NCI-H2227 (cell line): Measurements from ENCODE around the gene MAS1.
A peak's percentile ranks its signal among the peaks of the same experiment; 100 is the strongest.
"Not testable (repeated sequence)": the region's sequence is repeated elsewhere in the genome, so short reads cannot be mapped to it uniquely, and the experiment has no call there.

Experiments
- DNase-seq: peaks from one replicate; lab custom pipeline; 2025; ENCODE audit not compliant: unreplicated experiment; lab: John Stamatoyannopoulos, UW

MAS1 gene

DNA sequence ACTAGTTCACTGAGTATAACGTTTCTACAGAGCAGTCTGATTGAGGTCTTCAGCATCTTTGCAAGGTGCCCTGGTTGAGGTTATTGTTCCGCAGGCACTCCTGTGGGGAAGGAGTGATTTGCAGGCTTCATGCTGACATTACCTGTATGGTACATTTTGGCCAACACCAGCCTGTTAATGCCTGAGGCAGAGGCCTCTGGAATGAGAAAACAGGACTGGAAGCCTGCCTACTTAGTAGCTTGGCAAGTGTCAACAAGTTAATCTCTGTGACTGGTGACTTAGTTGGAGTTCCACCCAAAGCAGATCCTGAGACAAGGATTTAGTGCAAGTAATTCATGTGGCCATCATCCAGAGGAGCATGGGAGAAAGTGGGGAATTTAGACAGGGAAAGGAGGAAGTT lies 24.6 kb downstream of the MAS1 start:
- no peak for DNase-seq

DNA sequence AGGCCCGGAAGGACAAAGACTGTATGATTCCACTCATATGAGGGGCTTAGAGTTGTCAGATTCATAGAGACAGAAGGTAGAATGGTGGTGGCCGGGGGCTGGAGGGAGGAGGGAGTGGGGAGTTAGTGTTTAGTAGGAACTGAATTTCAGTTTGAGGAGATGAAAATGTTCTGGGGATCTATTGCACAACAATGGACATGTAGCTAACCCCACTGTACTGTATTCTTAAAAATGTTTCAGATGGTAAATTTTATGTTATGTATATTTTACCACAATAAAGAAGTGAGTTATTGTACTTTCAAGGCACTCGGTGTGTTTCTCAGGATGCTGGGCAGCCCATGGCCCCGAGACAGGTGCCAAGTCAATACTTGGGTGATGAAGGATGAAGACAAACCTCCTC lies 25.4 kb downstream of the MAS1 start:
- DNase-seq, result no peak

DNA sequence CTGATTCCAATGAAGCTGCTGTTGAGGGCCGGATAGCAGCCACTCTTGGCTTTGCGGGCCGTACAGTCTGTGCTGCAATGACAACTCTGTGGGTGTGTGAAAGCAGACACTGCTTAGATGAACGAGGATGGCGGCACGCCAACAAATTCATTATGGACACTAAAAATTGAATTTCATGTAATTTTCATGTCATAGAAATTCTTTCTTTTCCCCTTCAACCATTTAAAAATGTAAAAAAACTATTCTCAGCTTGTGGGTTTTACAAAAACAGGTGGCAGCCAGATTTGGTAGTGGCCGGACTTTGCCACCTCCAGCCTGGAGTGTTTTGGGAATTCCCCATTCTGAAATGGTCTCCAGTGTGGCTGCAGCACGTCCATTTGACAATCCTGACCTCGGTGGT lies 26.0 kb downstream of the MAS1 start:
- no peak for DNase-seq

DNA sequence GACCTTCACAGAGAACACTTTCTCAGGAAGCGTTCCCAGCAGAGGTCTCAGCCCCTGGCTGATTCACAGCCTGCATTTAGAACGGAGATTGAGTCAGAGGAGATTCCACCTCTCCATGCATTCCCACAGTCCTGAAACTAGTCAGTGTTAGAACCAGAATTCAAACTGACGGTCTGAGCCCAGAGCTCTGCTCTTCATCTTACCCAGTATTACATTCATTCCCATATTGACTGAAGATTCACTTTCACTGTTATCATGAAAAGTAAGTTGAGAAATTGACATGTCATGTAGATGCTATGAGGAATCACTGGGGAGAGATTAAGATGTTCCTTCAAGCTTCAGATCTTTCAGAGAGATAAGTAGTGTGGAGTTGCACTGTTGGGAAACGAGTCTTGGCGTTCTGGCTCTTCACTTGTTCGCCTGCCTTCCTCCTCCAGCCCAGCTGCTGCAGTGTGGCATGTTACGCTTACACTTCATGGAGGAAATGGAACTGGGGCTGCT lies 28.3 kb downstream of the MAS1 start:
- DNase-seq, result no peak

DNA sequence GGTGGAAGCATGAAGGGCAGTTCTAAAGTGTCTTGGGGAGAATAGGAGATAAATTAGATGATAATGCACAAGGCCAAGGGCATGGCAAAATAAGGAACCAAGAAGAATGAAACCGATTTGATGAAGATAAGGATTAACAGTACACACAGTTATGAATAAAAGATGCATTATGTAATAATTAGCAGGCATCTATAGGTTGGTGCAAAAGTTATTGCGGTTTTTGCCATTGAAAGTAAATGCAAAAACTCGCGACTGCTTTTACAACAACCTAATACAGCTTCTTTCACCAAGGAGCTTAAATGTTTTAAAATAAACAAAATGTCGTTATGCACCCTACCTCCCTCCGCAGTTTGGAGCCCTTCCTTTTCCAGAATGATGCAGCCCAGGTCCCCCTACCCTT lies 29.0 kb downstream of the MAS1 start:
- DNase-seq, result no peak

DNA sequence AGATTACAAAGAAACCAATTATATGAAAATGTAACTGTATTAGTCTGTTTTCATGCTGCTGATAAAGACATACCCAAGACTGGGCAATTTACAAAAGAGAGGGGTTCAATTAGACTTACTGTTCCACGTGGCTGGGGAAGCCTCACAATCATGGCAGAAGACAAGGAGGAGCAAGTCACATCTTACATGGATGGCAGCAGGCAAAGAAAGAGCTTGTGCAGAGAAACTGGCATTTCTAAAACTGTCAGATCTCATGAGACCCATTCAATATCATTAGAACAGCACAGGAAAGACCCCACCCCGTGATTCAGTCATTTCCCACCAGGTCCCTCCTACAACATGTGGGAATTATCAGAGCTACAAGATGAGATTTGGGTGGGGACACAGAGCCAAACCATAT lies 33.4 kb downstream of the MAS1 start:
- not testable (repeated sequence) for DNase-seq

DNA sequence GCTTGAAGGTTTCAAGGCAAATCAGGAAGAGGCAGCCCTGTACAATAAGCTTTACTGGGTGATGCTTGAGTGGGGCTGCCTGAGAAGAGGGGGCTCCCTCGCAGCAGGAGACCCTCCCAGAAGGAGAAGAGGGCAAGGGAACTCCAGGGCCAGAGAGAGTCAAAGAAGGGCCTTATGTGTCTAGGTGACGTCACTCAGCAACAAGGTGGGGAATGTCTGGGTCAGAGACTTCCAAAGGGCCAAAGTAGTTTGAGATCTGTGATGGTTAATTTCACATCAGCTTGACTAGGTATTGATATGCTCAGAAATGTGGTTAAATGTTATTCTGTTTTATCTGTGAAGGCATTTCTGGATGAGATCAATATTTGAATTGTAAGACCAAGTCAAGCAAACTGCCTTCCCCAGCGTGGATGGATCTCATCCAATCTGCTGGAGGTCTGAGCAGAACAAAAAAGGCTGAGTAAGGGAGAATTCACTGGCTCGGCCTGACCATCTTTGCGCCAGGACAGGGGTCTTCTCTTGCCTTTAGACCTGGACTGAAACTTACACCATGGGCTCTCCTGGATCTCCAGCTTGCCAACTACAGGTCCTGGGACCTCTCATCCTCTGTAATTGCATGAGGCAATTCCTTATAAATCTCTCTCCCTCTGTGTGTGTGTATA lies 35.9 kb downstream of the MAS1 start:
- DNase-seq, result no peak

DNA sequence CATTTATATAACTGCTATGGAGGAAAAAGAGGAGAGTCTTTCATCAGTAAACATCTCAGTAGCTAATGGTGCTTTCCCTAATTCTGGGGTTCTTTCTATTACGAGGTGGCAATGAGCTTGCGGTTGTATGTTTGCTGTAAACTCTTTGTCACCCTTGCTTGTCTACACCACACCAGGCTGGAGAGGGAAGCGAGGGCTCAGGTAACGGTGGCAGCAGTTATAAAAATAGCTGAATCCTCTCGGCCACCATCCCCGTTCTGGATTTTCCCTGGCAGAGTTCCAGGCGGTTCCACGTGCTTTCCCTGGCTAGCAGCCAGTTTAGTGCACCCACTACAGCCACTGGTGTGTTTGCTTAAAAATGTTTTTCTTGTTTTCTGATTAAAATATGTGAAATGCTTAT lies 39.0 kb downstream of the MAS1 start:
- DNase-seq, result peak; percentile 16

DNA sequence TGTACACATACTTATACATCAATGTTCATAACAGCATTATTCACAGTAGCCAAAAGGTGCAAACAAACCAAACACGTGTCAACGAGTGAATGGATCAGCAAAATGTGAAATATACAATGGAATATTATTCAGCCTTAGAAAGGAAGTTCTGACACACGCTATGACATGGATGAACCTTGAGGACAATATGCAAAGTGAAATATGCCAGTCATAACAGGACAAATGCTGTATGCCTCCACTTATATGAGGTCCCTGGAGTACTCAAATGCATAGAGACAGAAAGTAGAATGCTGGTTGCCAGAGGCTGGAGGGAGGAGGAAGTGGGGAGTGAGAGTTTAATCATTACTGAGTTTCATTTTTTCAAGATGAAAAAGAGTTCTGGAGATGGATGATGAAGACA lies 40.3 kb downstream of the MAS1 start:
- DNase-seq, result no peak

DNA sequence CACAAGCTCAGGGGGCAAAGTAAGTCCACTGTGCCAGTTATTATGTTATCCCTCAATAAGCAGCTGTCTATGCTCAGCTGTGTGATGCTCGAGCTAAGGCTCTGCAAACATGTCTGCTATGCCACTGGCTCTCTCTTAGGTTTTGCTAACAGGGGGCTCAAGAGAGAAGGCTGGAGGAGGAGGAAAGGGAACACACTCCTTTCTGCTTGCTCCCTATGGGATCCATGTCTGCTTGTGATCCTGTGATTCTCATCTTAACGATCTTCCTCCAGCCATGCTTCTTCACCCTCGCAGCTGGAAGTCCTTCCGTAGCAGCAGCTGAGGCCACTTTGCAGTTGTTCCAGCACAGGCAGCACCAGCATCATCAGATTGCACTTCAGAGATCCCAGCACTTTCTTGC lies 41.1 kb downstream of the MAS1 start:
- no peak for DNase-seq

DNA sequence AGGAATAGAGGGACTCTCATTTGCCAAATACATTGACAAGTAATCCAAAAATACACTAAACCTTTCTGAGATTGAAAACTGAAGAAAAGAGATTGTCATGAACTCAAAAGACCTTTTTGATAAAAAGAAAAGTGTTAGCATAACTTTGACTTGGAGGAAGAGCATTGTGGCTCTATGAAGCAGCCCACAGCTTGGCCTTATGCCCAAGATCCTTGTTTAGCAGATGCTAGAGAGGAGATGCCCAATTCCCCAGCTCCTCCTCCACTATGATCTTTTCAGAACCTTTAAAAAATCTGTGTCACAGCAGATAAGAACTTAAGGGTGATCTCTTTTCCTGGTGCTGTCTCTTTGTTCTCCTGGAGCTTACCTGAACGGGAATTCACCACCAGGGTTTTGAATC lies 42.3 kb downstream of the MAS1 start:
- no peak for DNase-seq

DNA sequence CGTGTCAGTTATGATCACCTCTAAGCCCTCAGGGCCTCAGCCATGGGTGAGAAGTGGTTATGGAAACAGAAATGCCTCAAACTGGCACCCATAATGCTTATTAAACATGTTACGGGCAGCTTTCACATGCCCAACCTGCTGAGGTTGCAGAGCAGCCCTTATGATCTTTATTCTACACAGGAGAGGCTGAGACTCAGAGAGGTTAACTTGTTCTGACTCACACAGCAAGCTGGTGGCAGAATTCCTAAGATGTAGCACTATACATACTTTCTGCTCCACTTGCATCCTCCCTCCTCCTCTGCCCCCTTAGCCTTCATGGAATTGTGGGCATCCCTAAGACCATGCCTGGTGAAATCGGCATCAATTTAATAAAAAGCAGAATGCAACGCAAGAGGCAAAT lies 43.4 kb downstream of the MAS1 start:
- DNase-seq, result no peak

DNA sequence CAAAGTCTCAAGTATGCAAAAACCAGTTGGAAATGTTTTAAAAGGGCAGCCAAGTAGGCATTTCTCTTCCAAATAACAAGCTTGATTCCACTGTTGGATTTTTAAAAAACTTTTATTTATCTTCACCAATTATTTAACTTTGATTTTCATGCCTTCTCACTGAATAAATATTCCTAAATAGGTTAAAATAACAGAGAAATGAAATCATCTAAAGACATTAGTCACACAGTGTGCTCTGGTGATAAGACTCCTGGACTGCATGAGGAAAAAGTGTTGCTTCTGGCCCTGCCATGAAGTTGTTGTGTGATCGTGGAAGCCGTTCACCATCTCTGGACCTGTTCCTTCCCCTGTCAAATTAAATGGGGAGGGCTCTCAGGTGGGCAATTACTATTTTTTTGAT lies 44.3 kb downstream of the MAS1 start:
- DNase-seq, result no peak

DNA sequence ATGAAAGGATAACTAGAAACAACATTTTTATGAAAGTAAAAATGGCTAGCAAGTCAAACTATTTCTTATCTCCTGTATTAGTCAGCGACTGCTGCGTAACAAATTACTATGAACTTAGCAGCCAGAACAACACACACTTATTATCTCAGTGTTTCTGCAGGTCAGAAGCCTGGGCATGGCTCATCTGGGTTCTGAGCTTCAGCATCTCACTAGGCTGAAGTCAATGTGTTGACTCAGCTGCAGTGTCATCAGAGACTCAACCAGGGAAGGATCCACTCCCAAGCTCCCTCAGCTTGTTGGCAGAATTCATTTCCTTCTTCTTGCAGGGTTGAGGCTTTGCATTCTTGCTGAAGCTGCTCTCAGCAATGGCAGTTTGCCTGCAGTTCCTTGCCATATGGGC lies 44.8 kb downstream of the MAS1 start:
- DNase-seq, result no peak

DNA sequence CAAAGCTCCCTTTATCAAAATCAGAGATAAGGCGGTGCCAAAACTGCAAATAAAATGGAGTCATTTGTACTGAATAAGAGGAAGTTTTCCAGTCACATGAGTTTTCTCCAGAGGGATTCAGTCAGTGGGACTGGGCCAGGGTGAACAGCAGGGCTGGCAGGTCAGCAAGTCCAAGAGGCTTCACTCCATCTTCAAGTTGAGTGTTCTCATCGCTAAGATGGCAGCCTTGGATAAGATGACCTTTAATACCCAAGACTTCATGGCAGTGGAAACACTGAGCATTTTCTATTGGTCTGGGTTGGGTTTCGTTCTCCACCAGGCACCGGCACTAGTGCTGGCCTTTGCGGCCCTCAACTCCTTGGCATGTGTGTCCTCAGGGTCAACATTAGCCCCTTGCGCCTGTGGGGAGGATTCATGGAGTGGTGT lies 48.8 kb downstream of the MAS1 start:
- no peak for DNase-seq
